DOHH2 (cell line): ENCODE data around the gene CFAP77.

Experiments
- CTCF ChIP-seq: fragments of 200-600 bp; sonication (generic); IDR thresholded peaks from one replicate; pipeline ENCODE4 v1.5.1; 2014; ENCODE audit warnings: antibody characterized with exemption, mild to moderate bottlenecking, low read depth, low read length; ENCODE audit not compliant: poor library complexity, severe bottlenecking
- EZH2phosphoT487 ChIP-seq: fragments of 200-600 bp; sonication (generic); IDR thresholded peaks from 2 replicates; pipeline ENCODE4 v1.6.1; 2017; ENCODE audit warnings: borderline replicate concordance, mild to moderate bottlenecking, antibody characterized with exemption, low read length, moderate library complexity, mixed read lengths

GRCh38 chr9:132536124-132536523 is 126.1 kb downstream of the CFAP77 start:
- TF ChIP-seq CTCF (no peak), EZH2phosphoT487 (no peak)
